Gastroesophageal sphincter (tissue), 4 donors: ENCODE results near the gene HLA-DPB1. TPM values are rescaled to one million over a fixed set of nuclear protein-coding genes. Genes with fewer than 3 reads are reported as not detected.

Source experiments
- ATAC-seq: fragments of 150-250 bp; one replicate; pipeline ENCODE4 v1.9.1; 2016; ENCODE audit warnings: mild to moderate bottlenecking, moderate library complexity
- H3K27ac ChIP-seq, 4 donors: fragments of 200-600 bp; sonication (generic) in 3 of 4; 1 replicate in 3 of 4; 2 replicates in 1 of 4; pipeline ENCODE4 v1.5.1; 2016 to 2019
- H3K27me3 ChIP-seq: fragments of 200-600 bp; sonication (generic); one replicate; pipeline ENCODE4 v1.5.1; 2019
- H3K36me3 ChIP-seq, 2 donors: fragments of 200-600 bp; sonication (generic); one replicate each; pipeline ENCODE4 v1.5.1; 2019; ENCODE audit warnings: control low read depth in 1 of 2
- H3K4me1 ChIP-seq, 3 donors: fragments of 200-600 bp; sonication (generic); 1 replicate in 2 of 3; 2 replicates in 1 of 3; pipeline ENCODE4 v1.5.1; 2016 to 2019; ENCODE audit warnings: control low read depth in 2 of 3
- H3K4me3 ChIP-seq, 2 donors: fragments of 200-600 bp; sonication (generic); one replicate each; pipeline ENCODE4 v1.5.1; 2019; ENCODE audit warnings: mild to moderate bottlenecking in 1 of 2, moderate library complexity in 1 of 2
- H3K9me3 ChIP-seq, 3 donors: fragments of 200-600 bp; sonication (generic); one replicate each; pipeline ENCODE4 v1.5.1; 2017 to 2019; ENCODE audit warnings: control low read depth in 2 of 3
- CTCF ChIP-seq, 4 experiments: fragments of 200-600 bp in 2 of 4; fragments of 450-650 bp in 2 of 4; sonication (generic) in 1 of 4; IDR thresholded peaks; one replicate each; pipeline ENCODE4 v1.5.1; 2017 to 2019; ENCODE audit warnings: antibody characterized with exemption in 4 of 4, mild to moderate bottlenecking in 2 of 4, moderate library complexity in 2 of 4
- EP300 ChIP-seq: sonication (generic); formaldehyde crosslinking; IDR thresholded peaks from one replicate; pipeline ENCODE4 v1.6.1; 2017; ENCODE audit warnings: antibody characterized with exemption, mild to moderate bottlenecking
- POLR2A ChIP-seq, 2 donors: fragments of 450-650 bp; IDR thresholded peaks; one replicate each; pipeline ENCODE4 v1.6.1; 2017; ENCODE audit warnings: antibody characterized with exemption in 2 of 2, mild to moderate bottlenecking in 2 of 2, moderate library complexity in 1 of 2
- POLR2AphosphoS5 ChIP-seq: sonication (generic); formaldehyde crosslinking; IDR thresholded peaks from one replicate; pipeline ENCODE4 v1.6.1; 2017; ENCODE audit warnings: antibody characterized with exemption
- WGBS, 2 donors: methylation state at CpG; one replicate each; pipeline ENCODE4 v1.1.5; 2018; ENCODE audit warnings: low coverage in 1 of 2; 5-methylcytosine and 5-hydroxymethylcytosine counted together
- total RNA-seq, 4 donors: library from RNA; depleted of rRNA; stranded (reverse); fragments of >200 nt; gene quantifications; one replicate each; pipeline ENCODE4 v1.1.0, GENCODE V29; 2016

HLA-DPB1 gene
- total RNA-seq, result 10 to 100 TPM; 32.1 to 86.3 (median 66.9) TPM

- Histone ChIP-seq H3K9me3 (no peaks in the 10 kb centered on the region), H3K27me3 (peaks cover 20% of the 10 kb centered on the region), H3K4me1 (peaks cover 0 to 14% (median 0%) of the 10 kb centered on the region in 3 donors), H3K36me3 (no peaks in the 10 kb centered on the region), H3K27ac (peak within 1 kb of the TSS in 3 of 4 donors; percentile 41 to 77 (median 69)), H3K4me3 (peak within 1 kb of the TSS; percentile 2 to 40)
- TF ChIP-seq POLR2A (IDR thresholded peaks at IDR 0.05), result peak in 1 of 2 donors; percentile 34
- no peak for TF ChIP-seq POLR2AphosphoS5
- 45 to 47% methylated on average over 4 to 7 of the region's 10 CpGs for WGBS, 2 donors
- ATAC-seq, result peak; percentile 70
Observed at GRCh38 chr6:33075568-33076405, at the start of gene HLA-DPB1. HLA-DPB1 (plus strand) TSS chr6:33075990; CDS start chr6:33076042, 52 bp downstream.

- ATAC-seq, result no peak
- no peak overlapping the region for H3K4me3 ChIP-seq
- H3K4me1 ChIP-seq, result no peaks in the 10 kb centered on the region
- 9 to 14% methylated on average over 1 of the region's 1 CpG for WGBS, 2 donors
- TF ChIP-seq EP300, result no peak
- no peak for TF ChIP-seq CTCF (IDR thresholded peaks at IDR 0.05)
- no peak for TF ChIP-seq POLR2AphosphoS5
- no peak for TF ChIP-seq POLR2A (IDR thresholded peaks at IDR 0.05)
- peak overlapping the region; percentile 57 to 73 (median 62) for H3K27ac ChIP-seq
- H3K27me3 ChIP-seq, result peaks cover 12% of the 10 kb centered on the region
- H3K36me3 ChIP-seq, result no peaks in the 10 kb centered on the region
- H3K9me3 ChIP-seq, result no peaks in the 10 kb centered on the region
Observed at GRCh38 chr6:33028220-33028849, 47.5 kb upstream of the HLA-DPB1 start.

- TF ChIP-seq CTCF (IDR thresholded peaks at IDR 0.05), result no peak
- no peak for TF ChIP-seq POLR2AphosphoS5
- TF ChIP-seq POLR2A (IDR thresholded peaks at IDR 0.05), result no peak
- no peak for TF ChIP-seq EP300
- H3K4me1 ChIP-seq, result no peaks in the 10 kb centered on the region
- H3K36me3 ChIP-seq, result no peaks in the 10 kb centered on the region
- 46 to 47% methylated on average over 5 to 6 of the region's 6 CpGs for WGBS, 2 donors
- peaks cover 20% of the 10 kb centered on the region for H3K27me3 ChIP-seq
- H3K4me3 ChIP-seq, result no peak overlapping the region
- H3K27ac ChIP-seq, result peak overlapping the region; percentile 57 to 73 (median 62)
- H3K9me3 ChIP-seq, result peaks cover 0 to 3% (median 0%) of the 10 kb centered on the region in 3 donors
- ATAC-seq, result peak; percentile 87
Observed at GRCh38 chr6:33029328-33030184, 46.2 kb upstream of the HLA-DPB1 start.

GRCh38 chr6:33030245-33030644 is 45.5 kb upstream of the HLA-DPB1 start:
- WGBS, 2 donors, result 38 to 49% methylated on average over 2 to 3 of the region's 3 CpGs
- Histone ChIP-seq H3K27me3 (peaks cover 25% of the 10 kb centered on the region), H3K27ac (peak overlapping the region in 3 of 4 donors; percentile 57 to 73 (median 61)), H3K36me3 (no peaks in the 10 kb centered on the region), H3K4me3 (no peak overlapping the region), H3K9me3 (peaks cover 0 to 6% (median 0%) of the 10 kb centered on the region in 3 donors), H3K4me1 (no peaks in the 10 kb centered on the region)
- TF ChIP-seq POLR2AphosphoS5 (no peak), EP300 (no peak), CTCF (IDR thresholded peaks at IDR 0.05) (no peak), POLR2A (IDR thresholded peaks at IDR 0.05) (no peak)
- no peak for ATAC-seq

GRCh38 chr6:33034554-33034953 is 41.2 kb upstream of the HLA-DPB1 start:
- 93 to 100% methylated on average over 1 of the region's 1 CpG for WGBS, 2 donors
- H3K27me3 ChIP-seq, result peaks cover 33% of the 10 kb centered on the region

More at GRCh38 chr6:33034554-33034953, 41.2 kb upstream of the HLA-DPB1 start:
- no peak overlapping the region for H3K27ac ChIP-seq
- no peak overlapping the region for H3K4me3 ChIP-seq
- H3K36me3 ChIP-seq, result no peaks in the 10 kb centered on the region
- no peak for TF ChIP-seq POLR2A (IDR thresholded peaks at IDR 0.05)
- TF ChIP-seq EP300, result no peak
- no peak for TF ChIP-seq CTCF (IDR thresholded peaks at IDR 0.05)
- no peak for TF ChIP-seq POLR2AphosphoS5
- no peak for ATAC-seq
- peaks cover 0 to 6% (median 0%) of the 10 kb centered on the region in 3 donors for H3K9me3 ChIP-seq
- H3K4me1 ChIP-seq, result no peaks in the 10 kb centered on the region
